Body of pancreas (tissue), 4 donors: ENCODE results near the gene HBA2.

Experiments used
- CTCF ChIP-seq, 7 experiments: fragments of 450-650 bp in 4 of 7; fragments of 200-600 bp in 3 of 7; sonication (generic) in 3 of 7; IDR thresholded peaks; one replicate each; pipeline ENCODE4 v1.5.1; 2016 to 2019; ENCODE audit warnings: antibody characterized with exemption in 7 of 7
- POLR2A ChIP-seq, 3 donors: fragments of 450-650 bp; IDR thresholded peaks; one replicate each; pipeline ENCODE4 v1.6.1; 2016; ENCODE audit warnings: antibody characterized with exemption in 3 of 3, mild to moderate bottlenecking in 2 of 3

DNA sequence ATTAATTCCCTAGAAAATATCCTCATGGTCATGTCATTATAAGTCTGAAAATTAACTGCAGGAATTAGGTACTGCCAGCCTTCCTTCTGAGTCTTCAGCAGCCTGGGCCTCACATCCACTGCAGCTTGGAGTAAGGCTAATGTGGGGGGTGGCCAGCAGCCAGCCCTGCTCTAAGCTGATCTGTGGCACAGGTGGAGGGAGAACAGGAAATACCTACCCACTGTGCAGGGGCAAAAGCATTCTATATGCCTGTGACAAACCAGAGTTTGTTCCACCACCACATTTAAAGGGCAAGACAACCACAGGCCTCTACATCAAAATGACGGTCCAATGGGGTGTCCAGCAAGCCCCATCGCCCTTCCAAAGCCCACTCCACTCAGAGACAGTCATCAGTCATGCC is 43.6 kb upstream of the HBA2 start:
- TF ChIP-seq CTCF (IDR thresholded peaks at IDR 0.05) (no peak), POLR2A (IDR thresholded peaks at IDR 0.05) (no peak)
